Measurements from ENCODE around the gene STXBP1. TPM values are rescaled to one million over a fixed set of nuclear protein-coding genes. Genes with fewer than 3 reads are reported as not detected.

STXBP1 gene
- total and polyA plus RNA-seq, 2 donors (not counting 3 experiments of a cell fraction or from before 2014, with no cell fraction given), result 18.8 to 51.3 TPM

DNA sequence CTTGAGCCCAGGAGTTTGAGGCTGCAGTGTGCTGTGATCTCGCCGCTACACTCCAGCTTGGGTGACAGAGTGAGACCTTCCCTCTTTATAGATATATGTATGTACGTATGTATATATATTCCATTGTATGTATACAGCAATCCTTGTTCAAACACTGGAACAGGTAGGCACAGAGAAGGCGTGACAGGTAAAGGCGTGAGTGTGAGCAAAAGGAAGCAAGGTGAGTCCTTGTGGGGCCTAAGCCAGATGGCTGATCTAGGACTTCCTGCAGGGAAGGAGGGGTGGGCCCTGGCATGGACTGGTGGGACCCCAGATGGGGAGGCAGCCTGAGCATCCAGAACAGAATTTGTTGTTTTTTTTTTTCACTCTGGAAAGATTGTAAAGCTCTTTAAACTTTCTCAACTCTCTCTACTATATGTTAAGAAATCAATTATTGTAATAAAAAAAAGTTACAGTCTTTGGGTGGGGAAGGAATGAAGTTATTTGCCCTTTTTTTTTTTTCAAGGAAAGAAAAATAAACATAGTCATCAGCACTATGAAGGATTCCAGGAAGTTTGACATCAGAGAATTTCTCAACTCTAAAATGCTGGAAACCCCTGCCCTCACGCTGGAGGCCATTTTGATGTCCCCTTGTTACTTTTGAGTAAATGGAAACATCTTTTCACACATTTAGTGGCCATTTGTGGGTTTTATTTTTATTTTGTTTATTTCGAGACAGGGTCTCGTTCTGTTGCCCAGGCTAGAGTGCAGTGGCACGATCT lies 38.9 kb upstream of the STXBP1 start:
- H3K9me1 ChIP-seq (replicated peaks; ENCODE audit: control insufficient read depth, extremely low read depth, insufficient read depth, low read length), result no peaks in the 10 kb centered on the region
- DNase-seq (ENCODE audit: low read depth, low spot score) (no peak), FAIRE-seq (peak; percentile 55)
- no peak overlapping the region for H3K4me3 ChIP-seq (replicated peaks in 1 of 3; ENCODE audit: insufficient read depth in 1 of 3, low read depth in 1 of 3, low read length in 3 of 3)
- peaks cover 7% of the 10 kb centered on the region for H3K79me2 ChIP-seq (ENCODE audit: control insufficient read depth, insufficient read depth, low read length)
- ChIA-PET CTCF (interaction anchor here (1.4 kb wide), 1 partner anchor 68 kb away, joined by 3 read pairs; no protein-coding TSS in a partner anchor), POLR2A (no interaction called here)
- TF ChIP-seq GATA2 (IDR thresholded peaks at IDR 0.05; ENCODE audit: insufficient read depth, insufficient read length, low read depth, low read length) (no peak), FOS (IDR thresholded peaks at IDR 0.05; ENCODE audit: borderline replicate concordance, insufficient read depth, low read length) (no peak), JUN (IDR thresholded peaks at IDR 0.05; ENCODE audit: borderline replicate concordance, insufficient read depth, insufficient read length, low read depth) (no peak), POLR2AphosphoS5 (IDR thresholded peaks at IDR 0.05; ENCODE audit: insufficient read depth, low read depth, low read length) (no peak), EZH2 (IDR thresholded peaks at IDR 0.05; ENCODE audit: borderline replicate concordance, low read depth, low read length, severe bottlenecking) (no peak), MYC (IDR thresholded peaks at IDR 0.05; ENCODE audit: low read depth, low read length) (no peak), POLR2A (IDR thresholded peaks at IDR 0.05; ENCODE audit: low read depth, low read length) (no peak)
- TF ChIP-seq, protein P1, sequence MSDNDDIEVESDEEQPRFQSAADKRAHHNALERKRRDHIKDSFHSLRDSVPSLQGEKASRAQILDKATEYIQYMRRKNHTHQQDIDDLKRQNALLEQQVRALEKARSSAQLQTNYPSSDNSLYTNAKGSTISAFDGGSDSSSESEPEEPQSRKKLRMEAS (IDR thresholded peaks at IDR 0.05; ENCODE audit: insufficient read depth, insufficient read length), result no peak
- TF ChIP-seq, protein P2, sequence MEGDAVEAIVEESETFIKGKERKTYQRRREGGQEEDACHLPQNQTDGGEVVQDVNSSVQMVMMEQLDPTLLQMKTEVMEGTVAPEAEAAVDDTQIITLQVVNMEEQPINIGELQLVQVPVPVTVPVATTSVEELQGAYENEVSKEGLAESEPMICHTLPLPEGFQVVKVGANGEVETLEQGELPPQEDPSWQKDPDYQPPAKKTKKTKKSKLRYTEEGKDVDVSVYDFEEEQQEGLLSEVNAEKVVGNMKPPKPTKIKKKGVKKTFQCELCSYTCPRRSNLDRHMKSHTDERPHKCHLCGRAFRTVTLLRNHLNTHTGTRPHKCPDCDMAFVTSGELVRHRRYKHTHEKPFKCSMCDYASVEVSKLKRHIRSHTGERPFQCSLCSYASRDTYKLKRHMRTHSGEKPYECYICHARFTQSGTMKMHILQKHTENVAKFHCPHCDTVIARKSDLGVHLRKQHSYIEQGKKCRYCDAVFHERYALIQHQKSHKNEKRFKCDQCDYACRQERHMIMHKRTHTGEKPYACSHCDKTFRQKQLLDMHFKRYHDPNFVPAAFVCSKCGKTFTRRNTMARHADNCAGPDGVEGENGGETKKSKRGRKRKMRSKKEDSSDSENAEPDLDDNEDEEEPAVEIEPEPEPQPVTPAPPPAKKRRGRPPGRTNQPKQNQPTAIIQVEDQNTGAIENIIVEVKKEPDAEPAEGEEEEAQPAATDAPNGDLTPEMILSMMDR (IDR thresholded peaks at IDR 0.05; ENCODE audit: extremely low read depth in 1 of 2, insufficient read depth in 1 of 2, low read depth in 1 of 2, low read length in 2 of 2), result no peak
- BruUV-seq (replicated peaks), result no TSS peak
- no peak overlapping the region for H2AFZ ChIP-seq (ENCODE audit: low read depth, low read length)
- H3K27me3 ChIP-seq (ENCODE audit: control insufficient read depth in 2 of 2, insufficient read depth in 2 of 2, low read length in 2 of 2), result no peaks in the 10 kb centered on the region
- dilution Hi-C loops (cut with MboI; ENCODE audit: extremely low pct_ligation_motif_present, low sequenced_read_pairs), result no loop called here
- H3K36me3 ChIP-seq (ENCODE audit: control insufficient read depth in 2 of 2, extremely low read depth in 1 of 2, insufficient read depth in 2 of 2, low read length in 2 of 2), result no peaks in the 10 kb centered on the region
- no peak overlapping the region for H3K9ac ChIP-seq (replicated peaks; ENCODE audit: extremely low read depth, insufficient read depth, low read length)
- H3K4me1 ChIP-seq (ENCODE audit: control insufficient read depth, extremely low read depth, insufficient read depth, low read length), result peaks cover 29% of the 10 kb centered on the region
- no peaks in the 10 kb centered on the region for H4K20me1 ChIP-seq (replicated peaks; ENCODE audit: control insufficient read depth, extremely low read depth, insufficient read depth, low read length)
- no peak overlapping the region for H3K4me2 ChIP-seq (ENCODE audit: insufficient read depth, low read length)
- peak overlapping the region; percentile 65 for H3K27ac ChIP-seq (ENCODE audit: insufficient read depth, low read depth, low read length)
- no peaks in the 10 kb centered on the region for H3K9me3 ChIP-seq (replicated peaks; ENCODE audit: control insufficient read depth, insufficient read depth, low read length)
- intact Hi-C loops (cut with micrococcal nuclease), result no loop called here

All from endothelial cell of umbilical vein (primary cell).